HG02642 (cell line): ENCODE measurements around the gene HES5.
A peak's percentile ranks its signal among the peaks of the same experiment; 100 is the strongest.

Experiments used
- ATAC-seq: cut with Tn5 transposase; IDR thresholded peaks from one replicate; pipeline ENCODE4 v1.9.1; 2021; ENCODE audit warnings: mild to moderate bottlenecking; ENCODE audit not compliant: unreplicated experiment, poor library complexity

HES5 gene

GRCh38 chr1:2534687-2535441 lies 4.8 kb upstream of the HES5 start:
- ATAC-seq, result no peak

GRCh38 chr1:2534315-2534686 lies 4.2 kb upstream of the HES5 start:
- no peak for ATAC-seq

GRCh38 chr1:2533365-2533764 lies 3.3 kb upstream of the HES5 start:
- no peak for ATAC-seq

- ATAC-seq, result no peak
Measured at GRCh38 chr1:2532485-2533160, 2.6 kb upstream of the HES5 start.

GRCh38 chr1:2530513-2531361 lies 674 bp upstream of the HES5 start:
- ATAC-seq, result no peak

GRCh38 chr1:2528966-2529783 lies 888 bp downstream of the HES5 start:
- no peak for ATAC-seq

- ATAC-seq, result no peak
Measured at GRCh38 chr1:2528611-2528965, 1.5 kb downstream of the HES5 start.

GRCh38 chr1:2528016-2528415 lies 2.0 kb downstream of the HES5 start:
- no peak for ATAC-seq

GRCh38 chr1:2527556-2527860 lies 2.6 kb downstream of the HES5 start:
- ATAC-seq, result no peak

GRCh38 chr1:2526824-2527555 lies 3.1 kb downstream of the HES5 start:
- ATAC-seq, result peak; percentile 32

- ATAC-seq, result peak; percentile 84
Measured at GRCh38 chr1:2525920-2526823, 3.9 kb downstream of the HES5 start, which contains the start of gene PANK4. Gene PANK4, minus strand, starts transcription at chr1:2526596. Its CDS starts 9 bp downstream, at chr1:2526587.

- ATAC-seq, result no peak
Measured at GRCh38 chr1:2525572-2525919, 4.5 kb downstream of the HES5 start.

- no peak for ATAC-seq
Measured at GRCh38 chr1:2523891-2524609, 6.0 kb downstream of the HES5 start.

GRCh38 chr1:2523191-2523890 lies 6.7 kb downstream of the HES5 start:
- ATAC-seq, result no peak

GRCh38 chr1:2522230-2522629 lies 7.8 kb downstream of the HES5 start:
- no peak for ATAC-seq

- no peak for ATAC-seq
Measured at GRCh38 chr1:2520806-2521205, 9.3 kb downstream of the HES5 start.

GRCh38 chr1:2520206-2520605 lies 9.9 kb downstream of the HES5 start:
- ATAC-seq, result no peak

GRCh38 chr1:2519729-2520128 lies 10.3 kb downstream of the HES5 start:
- no peak for ATAC-seq
